ENCODE results near the gene MIER3. TPM values are rescaled to one million over a fixed set of nuclear protein-coding genes. Genes with fewer than 3 reads are reported as not detected.

The MIER3 gene
- polyA plus RNA-seq, 1 of the 3 experiments (the other 2 are of a cell fraction) = 3.8 TPM

GRCh38 chr5:56910210-56910965, 41.5 kb downstream of the MIER3 start (continued):
- no peak for TF ChIP-seq RXRA (IDR thresholded peaks at IDR 0.05; ENCODE audit: borderline replicate concordance, low read depth)
- TF ChIP-seq RCOR1 (IDR thresholded peaks at IDR 0.05; ENCODE audit: low read length) = no peak
- no peak for TF ChIP-seq GABPA (IDR thresholded peaks at IDR 0.05; ENCODE audit: low read depth)
- TF ChIP-seq FOSL2 (IDR thresholded peaks at IDR 0.05; ENCODE audit: borderline replicate concordance, low read depth) = no peak
- TF ChIP-seq SMC3 (IDR thresholded peaks at IDR 0.05; ENCODE audit: low read depth, low read length) = no peak
- TF ChIP-seq SIN3A (IDR thresholded peaks at IDR 0.05; ENCODE audit: borderline replicate concordance, low read depth, low read length) = 0 out of 2 replicates have a peak, but pooled peaks have one; percentile 5
- TF ChIP-seq ELF1 (IDR thresholded peaks at IDR 0.05) = no peak; the same call in 1 of the 2 replicates
- TF ChIP-seq RFX5 (IDR thresholded peaks at IDR 0.05; ENCODE audit: low read length) = no peak
- TF ChIP-seq TCF12 (IDR thresholded peaks at IDR 0.05) = no peak
- no peak for TF ChIP-seq TAF1 (IDR thresholded peaks at IDR 0.05; ENCODE audit: borderline replicate concordance, low read depth, low read length)
- TF ChIP-seq NRF1 (IDR thresholded peaks at IDR 0.05; ENCODE audit: low read depth, low read length) = no peak
- TF ChIP-seq MEF2A (IDR thresholded peaks at IDR 0.05; ENCODE audit: borderline replicate concordance, low read depth) = no peak
- no peak for TF ChIP-seq YY1 (IDR thresholded peaks at IDR 0.05; ENCODE audit: low read depth)
- TF ChIP-seq CTCF (IDR thresholded peaks at IDR 0.05) = no peak
- TF ChIP-seq FOXJ3 (CRISPR knock-in tag; IDR thresholded peaks at IDR 0.05) = no peak
- no peak; the same call in 1 of the 2 replicates for TF ChIP-seq USF1 (IDR thresholded peaks at IDR 0.05; ENCODE audit: borderline replicate concordance, low read depth)

GRCh38 chr5:56909294-56910209, 42.4 kb downstream of the MIER3 start, which contains the start of gene SETD9:
SETD9 (plus strand) TSS chr5:56909596; CDS start chr5:56909646, 50 bp downstream.
- Histone ChIP-seq H3K4me1 (ENCODE audit: control insufficient read depth in 1 of 2, insufficient read depth in 2 of 2, low read depth in 1 of 2, low read length in 1 of 2) (peaks cover 0 to 10% of the 10 kb centered on the region in 2 experiments; a peak in 2 of 4 replicates), H3K36me3 (replicated peaks in 1 of 2; ENCODE audit: control insufficient read depth in 1 of 2, insufficient read depth in 2 of 2, low read length in 1 of 2) (peaks cover 5 to 12% of the 10 kb centered on the region in 2 experiments), H3K9ac (peak within 1 kb of the TSS; percentile 91), H3K9me2 (no peaks in the 10 kb centered on the region), H3F3A (replicated peaks; ENCODE audit: insufficient read depth) (peaks cover 3% of the 10 kb centered on the region), H3K27me3 (ENCODE audit: insufficient read depth) (no peaks in the 10 kb centered on the region), H2AFZ (ENCODE audit: low read depth) (peak within 1 kb of the TSS; percentile 94), H3K79me2 (ENCODE audit: insufficient read depth) (peaks cover 15% of the 10 kb centered on the region; the same call in 1 of the 2 replicates), H3K4me2 (peak within 1 kb of the TSS; percentile 93), H3K4me3 (ENCODE audit: low read depth in 2 of 2, low read length in 1 of 2) (peak within 1 kb of the TSS; percentile 77 to 82), H4K20me1 (ENCODE audit: insufficient read depth) (no peaks in the 10 kb centered on the region), H3K9me3 (no peaks in the 10 kb centered on the region), H3K27ac (ENCODE audit: low read depth in 2 of 2, low read length in 1 of 2) (peak within 1 kb of the TSS; percentile 95 to 98)
- POLR2A ChIA-PET = interaction anchor here (0.8 to 2.6 kb wide), 9 partner anchors 9 to 639 kb away, joined by 3 to 14 read pairs (median 3); partner anchors contain the start of gene GPBP1
- WGBS (ENCODE audit: low lambda C conversion rate) = under 1% methylated on average over 28 of the region's 84 CpGs
- CTCF ChIA-PET = interaction anchor here (0.8 to 1.9 kb wide), 6 partner anchors 54 to 645 kb away, joined by 3 to 6 read pairs (median 4); no protein-coding TSS in a partner anchor
- DNase-seq = peak; percentile 98
- TF ChIP-seq TEAD4 (IDR thresholded peaks at IDR 0.05; ENCODE audit: borderline replicate concordance, insufficient read depth) = no peak
- TF ChIP-seq PBX3 (IDR thresholded peaks at IDR 0.05) = no peak
- peak; percentile 75 for TF ChIP-seq MXI1 (IDR thresholded peaks at IDR 0.05; ENCODE audit: low read depth, low read length)
- 0 out of 2 replicates have a peak, but pooled peaks have one; percentile 20 for TF ChIP-seq FOXJ3 (CRISPR knock-in tag; IDR thresholded peaks at IDR 0.05)
- TF ChIP-seq ELF1 (IDR thresholded peaks at IDR 0.05) = peak; percentile 12; the same call in 1 of the 2 replicates
- TF ChIP-seq POLR2AphosphoS5 (IDR thresholded peaks at IDR 0.05; ENCODE audit: low read depth, low read length) = peak; percentile 96
- no peak for TF ChIP-seq CTCF (IDR thresholded peaks at IDR 0.05)
- peak; percentile 40; the same call in 1 of the 2 replicates for TF ChIP-seq SIN3A (IDR thresholded peaks at IDR 0.05; ENCODE audit: borderline replicate concordance, low read depth, low read length)
- peak; percentile 90 for TF ChIP-seq TAF1 (IDR thresholded peaks at IDR 0.05; ENCODE audit: borderline replicate concordance, low read depth, low read length)
- no peak; the same call in 1 of the 2 replicates for TF ChIP-seq RAD21 (IDR thresholded peaks at IDR 0.05; ENCODE audit: low read length)
